ENCODE data around the gene TMPRSS9. TPM values are rescaled to one million over a fixed set of nuclear protein-coding genes. Genes with fewer than 3 reads are reported as not detected.
"Not testable (repeated sequence)": the region's sequence is repeated elsewhere in the genome, so short reads cannot be mapped to it uniquely, and the experiment has no call there.

TMPRSS9 gene
- polyA plus RNA-seq, 4 donors = 0.13 to 0.29 (median 0.26) TPM

- no peak for DNase-seq (ENCODE audit: low read depth in 4 of 4, low spot score in 3 of 4)
Measured at GRCh38 chr19:2416321-2417097, 56.4 kb downstream of the TMPRSS9 start.

- not testable (repeated sequence) for DNase-seq (ENCODE audit: low read depth in 4 of 4, low spot score in 3 of 4)
Measured at GRCh38 chr19:2417436-2417835, 57.4 kb downstream of the TMPRSS9 start.

GRCh38 chr19:2417881-2418406 lies 57.9 kb downstream of the TMPRSS9 start:
- no peak for DNase-seq (ENCODE audit: low read depth in 4 of 4, low spot score in 3 of 4)

- no peak for DNase-seq (ENCODE audit: low read depth in 4 of 4, low spot score in 3 of 4)
Measured at GRCh38 chr19:2419754-2420153, 59.7 kb downstream of the TMPRSS9 start.

- no peak for DNase-seq (ENCODE audit: low read depth in 4 of 4, low spot score in 3 of 4)
Measured at GRCh38 chr19:2420490-2420889, 60.4 kb downstream of the TMPRSS9 start.

- DNase-seq (ENCODE audit: low read depth in 4 of 4, low spot score in 3 of 4) = no peak
Measured at GRCh38 chr19:2421581-2422306, 61.7 kb downstream of the TMPRSS9 start.

GRCh38 chr19:2423071-2423914 lies 63.2 kb downstream of the TMPRSS9 start:
- no peak for DNase-seq (ENCODE audit: low read depth in 4 of 4, low spot score in 3 of 4)

- no peak for DNase-seq (ENCODE audit: low read depth in 4 of 4, low spot score in 3 of 4)
Measured at GRCh38 chr19:2423915-2424685, 64.0 kb downstream of the TMPRSS9 start.

GRCh38 chr19:2424686-2425621 lies 64.9 kb downstream of the TMPRSS9 start:
- no peak for DNase-seq (ENCODE audit: low read depth in 4 of 4, low spot score in 3 of 4)

GRCh38 chr19:2425622-2426581 lies 65.8 kb downstream of the TMPRSS9 start:
- no peak for DNase-seq (ENCODE audit: low read depth in 4 of 4, low spot score in 3 of 4)

- DNase-seq (ENCODE audit: low read depth in 4 of 4, low spot score in 3 of 4) = no peak
Measured at GRCh38 chr19:2426611-2427428, 66.8 kb downstream of the TMPRSS9 start.

GRCh38 chr19:2427429-2428320 lies 67.6 kb downstream of the TMPRSS9 start, which contains the start of gene TIMM13:
TIMM13 (minus strand) TSS chr19:2427586; CDS start chr19:2427533, 53 bp downstream.
- peak; percentile 93 to 99 (median 94) for DNase-seq (ENCODE audit: low read depth in 4 of 4, low spot score in 3 of 4)

- DNase-seq (ENCODE audit: low read depth in 4 of 4, low spot score in 3 of 4) = no peak
Measured at GRCh38 chr19:2428321-2428690, 68.2 kb downstream of the TMPRSS9 start.

- no peak for DNase-seq (ENCODE audit: low read depth in 4 of 4, low spot score in 3 of 4)
Measured at GRCh38 chr19:2428756-2429711, 69.0 kb downstream of the TMPRSS9 start.

Data from right renal pelvis (tissue), 4 donors.